CD4-positive, alpha-beta T cell treated with Interleukin-17A for 1 hour (primary cell): ENCODE data around the gene MFSD12.

Source experiments
- DNase-seq: peaks from one replicate; pipeline ENCODE4 v3.0.0-alpha.2; 2020

The MFSD12 gene

GRCh38 chr19:3505598-3506383 is 51.6 kb downstream of the MFSD12 start, which contains the start of gene FZR1:
Gene FZR1 (plus strand): TSS chr19:3506311. CDS start chr19:3522990, 16,679 bp downstream.
- DNase-seq = peak; percentile 100

- DNase-seq = no peak
Observed at GRCh38 chr19:3504735-3505134, 52.7 kb downstream of the MFSD12 start.

- no peak for DNase-seq
Observed at GRCh38 chr19:3503036-3503572, 54.3 kb downstream of the MFSD12 start.

- DNase-seq = no peak
Observed at GRCh38 chr19:3501780-3502179, 55.6 kb downstream of the MFSD12 start.

GRCh38 chr19:3500429-3501101 is 56.8 kb downstream of the MFSD12 start, which contains the start of gene DOHH:
Gene DOHH (minus strand): TSS chr19:3500674. CDS start chr19:3496814, 3,860 bp downstream.
- DNase-seq = peak; percentile 97

GRCh38 chr19:3499738-3500428 is 57.5 kb downstream of the MFSD12 start:
- no peak for DNase-seq

- DNase-seq = no peak
Observed at GRCh38 chr19:3497757-3498520, 59.4 kb downstream of the MFSD12 start.

- DNase-seq = no peak
Observed at GRCh38 chr19:3496392-3497273, 60.8 kb downstream of the MFSD12 start.

GRCh38 chr19:3494559-3494958 is 62.8 kb downstream of the MFSD12 start:
- DNase-seq = peak; percentile 59
